ENCODE results near the gene DNER.

The DNER gene

DNA sequence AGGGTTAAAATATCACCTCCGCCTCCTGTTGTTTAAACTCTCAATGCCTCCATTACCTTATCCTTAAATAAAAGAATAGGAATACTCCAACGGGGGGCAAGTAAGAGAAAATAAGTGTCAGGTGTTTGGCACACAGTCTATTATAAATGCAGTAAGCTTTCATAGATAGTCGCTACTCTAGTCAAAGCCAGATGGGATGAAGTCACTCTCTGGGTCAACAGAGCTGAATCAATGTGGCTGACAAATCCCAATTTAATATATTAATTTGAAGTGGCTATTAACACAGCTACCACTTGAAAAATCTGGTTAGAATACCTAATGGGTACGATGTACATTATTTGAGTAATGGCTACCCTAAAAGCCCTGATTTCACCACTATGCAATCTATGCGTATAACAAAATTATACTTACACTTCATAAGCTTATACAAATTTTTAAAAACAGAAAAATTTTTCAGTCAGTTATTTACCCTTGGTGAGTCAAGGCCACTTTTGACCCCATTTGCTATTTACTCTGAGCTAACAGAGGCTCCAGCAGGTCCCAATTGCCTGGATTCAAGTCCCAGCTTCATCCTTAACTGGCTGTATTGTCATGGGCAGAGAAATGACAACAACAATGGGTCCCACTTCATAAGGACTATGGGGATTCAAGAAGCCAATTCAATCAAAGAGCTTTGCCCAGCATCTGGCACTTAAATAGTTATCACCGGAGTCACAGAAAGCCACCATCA lies 275.8 kb downstream of the DNER start:
- WGBS, 2 experiments (ENCODE audit: insufficient coverage in 2 of 2) = 92 to 93% methylated on average over 2 to 3 of the region's 6 CpGs

DNA sequence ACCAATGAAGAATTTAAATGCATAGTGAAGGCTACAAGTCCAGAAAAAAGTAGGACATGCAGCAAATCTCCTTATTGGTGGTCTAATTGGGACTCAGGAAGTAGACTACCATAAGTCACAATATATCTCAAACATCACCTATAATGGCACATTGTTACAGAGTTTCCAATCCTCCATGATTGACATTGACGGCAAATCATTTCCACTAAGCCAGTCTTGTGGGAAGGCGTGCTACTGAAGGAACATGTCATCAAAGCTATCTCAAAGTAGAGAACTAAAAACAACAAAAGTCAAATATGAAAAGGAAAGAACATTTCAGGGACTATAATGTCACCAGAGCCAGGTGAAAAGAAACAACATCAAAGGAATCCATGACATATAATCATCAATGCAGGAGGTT lies 276.9 kb downstream of the DNER start:
- Histone ChIP-seq H3K9me3 (ENCODE audit: control insufficient read depth, low read length) (no peaks in the 10 kb centered on the region), H3K4me3 (ENCODE audit: extremely low read depth, insufficient read depth, low read length, poor library complexity, severe bottlenecking) (no peak overlapping the region), H3K27ac (ENCODE audit: low read depth, low read length, severe bottlenecking) (no peak overlapping the region), H3K36me3 (ENCODE audit: control insufficient read depth, insufficient read depth, low read length) (no peaks in the 10 kb centered on the region), H3K4me1 (ENCODE audit: control insufficient read depth, insufficient read depth, low read length, poor library complexity, severe bottlenecking) (no peaks in the 10 kb centered on the region)
- WGBS, 2 experiments (ENCODE audit: insufficient coverage in 2 of 2) = 100% methylated on average over 1 of the region's 2 CpGs; no CpG with 5 or more reads in 1 of the 2 experiments

More for the DNA sequence above, 275.8 kb downstream of the DNER start:
- Histone ChIP-seq H3K4me3 (ENCODE audit: extremely low read depth, insufficient read depth, low read length, poor library complexity, severe bottlenecking) (no peak overlapping the region), H3K9me3 (ENCODE audit: control insufficient read depth, low read length) (no peaks in the 10 kb centered on the region), H3K27ac (ENCODE audit: low read depth, low read length, severe bottlenecking) (no peak overlapping the region), H3K36me3 (ENCODE audit: control insufficient read depth, insufficient read depth, low read length) (no peaks in the 10 kb centered on the region), H3K4me1 (ENCODE audit: control insufficient read depth, insufficient read depth, low read length, poor library complexity, severe bottlenecking) (no peaks in the 10 kb centered on the region)

DNA sequence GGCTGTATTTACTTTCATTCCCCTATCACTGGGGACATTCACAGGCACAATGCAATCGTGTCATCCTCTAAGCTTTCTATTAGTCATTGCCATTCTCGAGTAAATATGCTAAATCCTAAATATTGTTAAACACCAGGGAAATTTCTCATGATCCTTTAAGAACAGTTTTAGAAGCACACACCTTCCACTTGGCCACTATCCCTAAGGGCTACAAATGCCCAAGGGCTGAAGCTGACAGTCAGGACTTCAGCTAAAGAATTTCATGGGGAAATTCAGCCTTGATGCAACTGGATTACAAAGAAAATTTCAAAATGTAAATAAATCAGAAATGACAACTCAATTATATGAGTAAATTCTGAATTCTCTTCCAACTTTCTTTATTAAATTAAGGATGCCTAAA lies 280.2 kb downstream of the DNER start:
- H3K9me3 ChIP-seq (ENCODE audit: control insufficient read depth, low read length) = no peaks in the 10 kb centered on the region
- 65 to 80% methylated on average over 1 to 2 of the region's 2 CpGs for WGBS, 2 experiments (ENCODE audit: insufficient coverage in 2 of 2)
- H3K4me1 ChIP-seq (ENCODE audit: control insufficient read depth, insufficient read depth, low read length, poor library complexity, severe bottlenecking) = no peaks in the 10 kb centered on the region
- H3K27ac ChIP-seq (ENCODE audit: low read depth, low read length, severe bottlenecking) = no peak overlapping the region
- no peaks in the 10 kb centered on the region for H3K36me3 ChIP-seq (ENCODE audit: control insufficient read depth, insufficient read depth, low read length)
- no peak overlapping the region for H3K4me3 ChIP-seq (ENCODE audit: extremely low read depth, insufficient read depth, low read length, poor library complexity, severe bottlenecking)

DNA sequence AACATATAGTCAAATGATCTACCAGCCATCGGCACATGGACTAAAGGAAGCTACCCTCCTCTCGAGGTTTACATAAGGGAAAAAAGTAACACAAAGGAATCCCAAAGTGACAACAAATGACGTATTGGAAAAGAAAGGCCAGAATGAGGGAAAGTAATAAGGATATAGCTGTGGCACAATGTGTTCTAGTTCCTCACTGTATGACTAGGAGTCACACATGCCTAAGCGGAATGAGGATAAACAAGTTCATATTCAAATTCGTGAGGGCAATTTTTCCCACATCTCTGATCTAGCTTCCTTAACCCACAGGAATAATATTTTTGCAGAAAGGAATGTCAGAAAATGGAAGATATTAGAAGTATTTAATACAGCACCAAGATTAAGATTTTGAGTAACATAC lies 281.0 kb downstream of the DNER start:
- no peaks in the 10 kb centered on the region for H3K36me3 ChIP-seq (ENCODE audit: control insufficient read depth, insufficient read depth, low read length)
- no peaks in the 10 kb centered on the region for H3K4me1 ChIP-seq (ENCODE audit: control insufficient read depth, insufficient read depth, low read length, poor library complexity, severe bottlenecking)
- WGBS, 2 experiments (ENCODE audit: insufficient coverage in 2 of 2) = 67 to 100% methylated on average over 1 of the region's 5 CpGs
- no peak overlapping the region for H3K4me3 ChIP-seq (ENCODE audit: extremely low read depth, insufficient read depth, low read length, poor library complexity, severe bottlenecking)
- no peak overlapping the region for H3K27ac ChIP-seq (ENCODE audit: low read depth, low read length, severe bottlenecking)
- no peaks in the 10 kb centered on the region for H3K9me3 ChIP-seq (ENCODE audit: control insufficient read depth, low read length)

DNA sequence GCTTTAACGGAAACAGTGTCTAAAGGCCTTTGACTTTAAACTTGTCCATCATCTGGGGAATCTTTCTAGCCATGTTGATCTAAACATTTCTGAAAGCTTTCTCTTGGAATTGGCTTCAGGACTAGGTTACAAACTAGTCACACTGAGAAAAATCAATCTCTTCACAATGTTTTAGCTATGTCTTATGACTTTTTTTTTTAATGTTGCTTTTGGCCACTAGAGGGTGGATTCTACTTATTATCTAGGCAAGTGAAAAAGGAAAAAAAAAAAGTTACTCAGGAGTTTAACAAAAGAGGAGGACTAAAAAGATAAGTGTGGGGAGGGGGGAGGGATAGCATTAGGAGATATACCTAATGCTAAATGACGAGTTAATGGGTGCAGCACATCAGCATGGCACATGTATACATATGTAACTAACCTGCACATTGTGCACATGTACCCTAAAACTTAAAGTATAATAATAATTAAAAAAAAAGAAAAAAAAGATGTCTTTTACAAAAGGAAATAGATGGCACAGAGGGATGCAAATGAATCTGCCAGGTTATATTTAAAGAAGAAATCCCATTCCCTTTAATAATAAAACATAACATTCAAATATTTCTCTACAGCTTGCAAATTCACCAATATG lies 282.9 kb downstream of the DNER start:
- no peaks in the 10 kb centered on the region for H3K36me3 ChIP-seq (ENCODE audit: control insufficient read depth, insufficient read depth, low read length)
- H3K4me3 ChIP-seq (ENCODE audit: extremely low read depth, insufficient read depth, low read length, poor library complexity, severe bottlenecking) = no peak overlapping the region
- H3K9me3 ChIP-seq (ENCODE audit: control insufficient read depth, low read length) = no peaks in the 10 kb centered on the region
- no peak overlapping the region for H3K27ac ChIP-seq (ENCODE audit: low read depth, low read length, severe bottlenecking)
- H3K4me1 ChIP-seq (ENCODE audit: control insufficient read depth, insufficient read depth, low read length, poor library complexity, severe bottlenecking) = no peaks in the 10 kb centered on the region
- WGBS, 2 experiments (ENCODE audit: insufficient coverage in 2 of 2) = 100% methylated on average over 1 of the region's 2 CpGs

DNA sequence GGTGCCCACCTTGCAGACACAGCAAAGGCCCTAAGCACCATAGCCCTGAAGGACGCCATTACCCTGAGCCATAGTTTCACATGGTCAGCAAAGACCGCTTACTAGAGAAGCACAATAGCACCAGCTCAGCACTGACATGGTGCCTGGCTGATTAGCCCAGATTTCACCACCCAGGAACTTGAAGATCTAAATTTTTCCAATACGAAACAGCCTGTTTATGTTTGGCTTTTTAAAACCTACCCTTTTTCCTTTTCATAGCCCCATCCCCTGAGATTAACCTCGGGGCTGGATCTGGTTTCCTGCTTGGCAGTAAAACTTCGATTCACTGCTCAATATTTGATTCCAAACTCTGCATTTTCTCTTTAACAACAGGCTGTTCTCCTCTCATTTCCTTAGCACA lies 284.8 kb downstream of the DNER start:
- no peaks in the 10 kb centered on the region for H3K9me3 ChIP-seq (ENCODE audit: control insufficient read depth, low read length)
- WGBS, 2 experiments (ENCODE audit: insufficient coverage in 2 of 2) = 91 to 98% methylated on average over 4 of the region's 5 CpGs

DNA sequence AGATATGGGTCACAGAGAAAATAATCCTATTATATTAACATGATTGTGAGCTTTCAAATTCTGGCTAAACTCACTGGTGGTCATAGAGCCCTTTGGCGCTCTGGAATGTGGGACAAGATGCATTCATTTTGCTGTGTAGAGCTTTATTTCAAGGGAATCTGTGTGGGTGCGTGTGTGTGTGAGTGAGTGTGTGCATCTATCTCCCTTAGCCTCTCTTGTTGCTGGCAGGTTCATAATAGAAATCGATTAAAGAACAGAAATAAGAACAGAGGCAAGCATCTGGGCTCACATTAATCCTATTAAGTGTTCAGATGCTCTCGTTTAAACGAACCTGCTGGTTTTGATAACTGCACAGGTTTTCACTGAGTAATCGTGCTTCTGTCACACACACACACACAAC lies 287.9 kb downstream of the DNER start:
- H3K9me3 ChIP-seq (ENCODE audit: control insufficient read depth, low read length) = no peaks in the 10 kb centered on the region
- no peak overlapping the region for H3K4me3 ChIP-seq (ENCODE audit: extremely low read depth, insufficient read depth, low read length, poor library complexity, severe bottlenecking)
- H3K4me1 ChIP-seq (ENCODE audit: control insufficient read depth, insufficient read depth, low read length, poor library complexity, severe bottlenecking) = no peaks in the 10 kb centered on the region
- 86 to 92% methylated on average over 2 to 5 of the region's 6 CpGs for WGBS, 2 experiments (ENCODE audit: insufficient coverage in 2 of 2)
- H3K27ac ChIP-seq (ENCODE audit: low read depth, low read length, severe bottlenecking) = no peak overlapping the region
- H3K36me3 ChIP-seq (ENCODE audit: control insufficient read depth, insufficient read depth, low read length) = no peaks in the 10 kb centered on the region

More for the DNA sequence above, 284.8 kb downstream of the DNER start:
- H3K27ac ChIP-seq (ENCODE audit: low read depth, low read length, severe bottlenecking) = no peak overlapping the region
- H3K36me3 ChIP-seq (ENCODE audit: control insufficient read depth, insufficient read depth, low read length) = no peaks in the 10 kb centered on the region
- H3K4me3 ChIP-seq (ENCODE audit: extremely low read depth, insufficient read depth, low read length, poor library complexity, severe bottlenecking) = no peak overlapping the region
- H3K4me1 ChIP-seq (ENCODE audit: control insufficient read depth, insufficient read depth, low read length, poor library complexity, severe bottlenecking) = no peaks in the 10 kb centered on the region

DNA sequence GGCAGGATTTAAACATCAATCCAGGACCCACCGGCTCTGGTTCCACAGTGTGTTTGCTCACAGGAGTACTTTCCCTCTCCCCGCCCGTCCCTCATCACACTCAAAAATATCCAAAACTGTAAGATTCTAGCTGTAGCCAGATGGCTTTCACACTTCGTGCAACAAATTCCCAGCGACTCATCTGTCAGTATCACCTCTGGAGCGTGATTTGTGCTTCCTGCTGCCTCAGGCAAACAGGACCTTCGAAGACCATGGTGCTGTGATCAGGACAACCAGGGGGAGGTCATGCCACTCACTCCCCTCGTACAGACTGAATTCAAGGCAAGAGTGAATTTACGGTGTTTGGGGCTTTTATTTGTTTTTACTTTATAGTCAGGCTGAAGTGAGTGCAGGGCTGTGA lies 288.8 kb downstream of the DNER start:
- Histone ChIP-seq H3K9me3 (ENCODE audit: control insufficient read depth, low read length) (no peaks in the 10 kb centered on the region), H3K4me3 (ENCODE audit: extremely low read depth, insufficient read depth, low read length, poor library complexity, severe bottlenecking) (no peak overlapping the region), H3K4me1 (ENCODE audit: control insufficient read depth, insufficient read depth, low read length, poor library complexity, severe bottlenecking) (no peaks in the 10 kb centered on the region), H3K36me3 (ENCODE audit: control insufficient read depth, insufficient read depth, low read length) (no peaks in the 10 kb centered on the region), H3K27ac (ENCODE audit: low read depth, low read length, severe bottlenecking) (no peak overlapping the region)
- WGBS, 2 experiments (ENCODE audit: insufficient coverage in 2 of 2) = 85% methylated on average over 6 to 8 of the region's 9 CpGs

DNA sequence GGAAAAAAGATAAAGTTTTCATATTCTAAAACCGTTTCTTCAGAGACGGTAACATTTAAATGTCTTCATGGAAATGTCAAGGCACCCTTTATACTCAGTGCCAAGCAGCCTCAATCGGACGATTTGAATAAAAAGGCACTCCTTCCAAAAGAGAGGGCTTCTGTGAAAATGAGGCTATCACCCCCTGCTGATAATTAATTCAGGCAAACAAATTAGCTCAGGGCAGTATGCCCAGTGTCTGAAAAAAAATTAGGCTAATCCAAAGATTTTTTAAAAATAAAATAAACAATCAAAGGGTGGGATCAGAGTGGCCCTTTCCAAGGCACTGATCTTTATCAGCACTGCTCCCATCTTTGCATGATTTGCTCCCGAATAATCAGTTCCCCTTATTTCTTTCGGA lies 292.3 kb downstream of the DNER start:
- Histone ChIP-seq H3K9me3 (ENCODE audit: control insufficient read depth, low read length) (no peaks in the 10 kb centered on the region), H3K27ac (ENCODE audit: low read depth, low read length, severe bottlenecking) (no peak overlapping the region), H3K4me3 (ENCODE audit: extremely low read depth, insufficient read depth, low read length, poor library complexity, severe bottlenecking) (no peak overlapping the region), H3K36me3 (ENCODE audit: control insufficient read depth, insufficient read depth, low read length) (no peaks in the 10 kb centered on the region), H3K4me1 (ENCODE audit: control insufficient read depth, insufficient read depth, low read length, poor library complexity, severe bottlenecking) (no peaks in the 10 kb centered on the region)
- WGBS, 2 experiments (ENCODE audit: insufficient coverage in 2 of 2) = 100% methylated on average over 3 of the region's 6 CpGs; no CpG with 5 or more reads in 1 of the 2 experiments

DNA sequence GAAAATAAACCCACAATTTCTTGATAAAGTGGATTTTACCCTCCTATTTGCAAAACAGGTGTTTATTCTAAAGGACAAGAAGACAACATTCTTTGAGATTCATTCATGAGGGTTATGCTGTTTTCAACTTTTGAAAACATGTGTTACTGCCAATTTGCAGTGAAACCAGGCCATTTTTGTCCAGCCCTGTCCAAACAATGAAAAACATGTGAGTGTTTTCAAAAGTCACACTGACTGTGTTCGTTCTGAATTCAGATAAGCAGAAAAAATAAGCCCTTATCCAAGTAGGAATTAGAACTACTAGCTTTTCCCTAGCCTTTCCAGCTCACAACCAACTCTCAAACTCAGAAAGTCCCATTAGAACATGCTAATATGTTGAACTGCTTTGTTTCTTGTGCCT lies 295.2 kb downstream of the DNER start:
- Histone ChIP-seq H3K9me3 (ENCODE audit: control insufficient read depth, low read length) (no peaks in the 10 kb centered on the region), H3K4me3 (ENCODE audit: extremely low read depth, insufficient read depth, low read length, poor library complexity, severe bottlenecking) (no peak overlapping the region), H3K27ac (ENCODE audit: low read depth, low read length, severe bottlenecking) (no peak overlapping the region), H3K4me1 (ENCODE audit: control insufficient read depth, insufficient read depth, low read length, poor library complexity, severe bottlenecking) (no peaks in the 10 kb centered on the region), H3K36me3 (ENCODE audit: control insufficient read depth, insufficient read depth, low read length) (no peaks in the 10 kb centered on the region)
- WGBS, 2 experiments (ENCODE audit: insufficient coverage in 2 of 2) = 100% methylated on average over 1 of the region's 1 CpG

DNA sequence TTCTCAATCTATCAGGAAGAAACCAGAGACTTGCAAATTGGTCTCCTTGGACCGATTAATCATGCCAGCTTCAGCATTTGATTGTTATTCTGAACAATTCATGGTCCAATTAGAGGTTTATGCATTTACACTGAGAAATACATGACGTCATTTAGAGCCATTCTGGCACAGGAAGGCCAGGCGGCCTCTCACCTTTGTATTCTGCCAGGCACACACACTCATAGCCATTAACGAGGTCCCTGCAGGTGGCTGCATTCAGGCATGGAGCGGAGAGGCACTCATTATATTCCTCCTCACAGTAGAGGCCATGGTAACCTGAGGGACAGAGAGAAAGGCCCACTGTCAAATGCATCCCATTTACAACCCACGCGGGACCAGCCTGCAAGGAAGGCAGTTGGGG lies 296.4 kb downstream of the DNER start:
- Histone ChIP-seq H3K36me3 (ENCODE audit: control insufficient read depth, insufficient read depth, low read length) (no peaks in the 10 kb centered on the region), H3K4me1 (ENCODE audit: control insufficient read depth, insufficient read depth, low read length, poor library complexity, severe bottlenecking) (no peaks in the 10 kb centered on the region), H3K27ac (ENCODE audit: low read depth, low read length, severe bottlenecking) (no peak overlapping the region), H3K9me3 (ENCODE audit: control insufficient read depth, low read length) (no peaks in the 10 kb centered on the region), H3K4me3 (ENCODE audit: extremely low read depth, insufficient read depth, low read length, poor library complexity, severe bottlenecking) (no peak overlapping the region)
- WGBS, 2 experiments (ENCODE audit: insufficient coverage in 2 of 2) = 74 to 79% methylated on average over 3 to 5 of the region's 7 CpGs

All from mesodermal cell (in vitro differentiated cells).